Measurements from ENCODE around the gene ZSWIM6. TPM values are rescaled to one million over a fixed set of nuclear protein-coding genes. Genes with fewer than 3 reads are reported as not detected.

ZSWIM6 gene
- total RNA-seq, 2 donors from 2014 or later = 10.6 to 18.8 TPM

DNA sequence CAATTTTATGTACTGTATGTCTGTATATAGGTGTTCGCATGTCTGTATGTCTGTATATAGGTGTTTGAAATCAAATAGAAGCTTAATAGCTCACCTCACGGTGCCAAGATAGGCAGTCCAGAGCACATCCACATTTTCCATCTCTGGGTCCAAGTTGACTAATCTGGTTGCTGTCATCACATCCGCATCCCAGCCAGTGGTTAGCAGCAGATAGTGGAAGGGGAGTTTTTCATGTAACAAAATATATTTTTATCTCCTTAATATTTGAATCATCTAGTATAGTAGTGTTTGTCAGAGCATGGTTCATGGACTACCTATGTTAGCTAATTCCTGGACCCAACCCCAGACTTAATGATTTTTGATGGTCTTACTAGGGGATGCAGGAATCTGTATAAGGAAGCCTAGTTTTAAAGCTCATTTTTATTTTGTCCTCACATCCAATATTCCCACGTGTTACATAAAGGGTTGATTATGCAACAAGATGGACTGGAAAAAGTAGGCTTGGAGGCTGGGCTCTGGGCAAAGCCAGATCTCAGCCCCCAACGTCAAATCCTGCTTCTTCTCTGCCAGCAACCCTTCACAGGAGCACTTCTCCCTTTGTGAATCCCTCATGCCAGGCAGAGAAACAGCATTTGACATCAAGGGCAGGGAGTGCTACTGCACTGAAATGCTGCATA lies 219.7 kb downstream of the ZSWIM6 start:
- Histone ChIP-seq H3K27me3 (replicated peaks; ENCODE audit: insufficient read depth) (no peaks in the 10 kb centered on the region), H3K9me3 (no peaks in the 10 kb centered on the region), H3K36me3 (no peaks in the 10 kb centered on the region), H3K4me1 (ENCODE audit: control insufficient read depth in 1 of 2, low read depth in 2 of 2) (no peaks in the 10 kb centered on the region), H3K4me3 (no peak overlapping the region), H3K27ac (no peak overlapping the region)
- TF ChIP-seq, protein P1, sequence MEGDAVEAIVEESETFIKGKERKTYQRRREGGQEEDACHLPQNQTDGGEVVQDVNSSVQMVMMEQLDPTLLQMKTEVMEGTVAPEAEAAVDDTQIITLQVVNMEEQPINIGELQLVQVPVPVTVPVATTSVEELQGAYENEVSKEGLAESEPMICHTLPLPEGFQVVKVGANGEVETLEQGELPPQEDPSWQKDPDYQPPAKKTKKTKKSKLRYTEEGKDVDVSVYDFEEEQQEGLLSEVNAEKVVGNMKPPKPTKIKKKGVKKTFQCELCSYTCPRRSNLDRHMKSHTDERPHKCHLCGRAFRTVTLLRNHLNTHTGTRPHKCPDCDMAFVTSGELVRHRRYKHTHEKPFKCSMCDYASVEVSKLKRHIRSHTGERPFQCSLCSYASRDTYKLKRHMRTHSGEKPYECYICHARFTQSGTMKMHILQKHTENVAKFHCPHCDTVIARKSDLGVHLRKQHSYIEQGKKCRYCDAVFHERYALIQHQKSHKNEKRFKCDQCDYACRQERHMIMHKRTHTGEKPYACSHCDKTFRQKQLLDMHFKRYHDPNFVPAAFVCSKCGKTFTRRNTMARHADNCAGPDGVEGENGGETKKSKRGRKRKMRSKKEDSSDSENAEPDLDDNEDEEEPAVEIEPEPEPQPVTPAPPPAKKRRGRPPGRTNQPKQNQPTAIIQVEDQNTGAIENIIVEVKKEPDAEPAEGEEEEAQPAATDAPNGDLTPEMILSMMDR (IDR thresholded peaks at IDR 0.05) = no peak
- no peak for ATAC-seq (ENCODE audit: insufficient number of reproducible peaks, low FRiP score, low read depth)
- DNase-seq (ENCODE audit: low spot score) = no peak

DNA sequence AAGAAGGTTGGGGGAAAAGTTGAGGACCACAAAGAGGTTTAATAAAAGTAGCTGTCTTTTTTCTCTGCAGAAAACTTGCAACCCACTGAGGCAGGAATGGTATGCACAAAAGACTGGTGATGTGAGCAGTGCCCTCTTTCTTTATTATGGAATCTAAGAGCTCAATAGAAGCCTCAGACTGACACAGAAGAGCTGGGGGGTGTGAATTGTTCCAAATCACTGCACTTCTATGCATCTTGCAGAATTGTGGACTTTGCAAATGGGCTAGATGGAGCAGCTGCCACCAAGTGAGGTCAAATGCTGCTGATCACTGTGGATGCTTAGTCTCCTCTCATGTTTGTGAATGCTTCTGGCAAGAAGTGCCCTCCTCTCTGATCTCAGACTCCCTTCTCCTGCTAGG lies 227.1 kb downstream of the ZSWIM6 start:
- H3K27ac ChIP-seq = no peak overlapping the region
- no peaks in the 10 kb centered on the region for H3K4me1 ChIP-seq (ENCODE audit: control insufficient read depth in 1 of 2, low read depth in 2 of 2)
- ATAC-seq (ENCODE audit: insufficient number of reproducible peaks, low FRiP score, low read depth) (no peak), DNase-seq (ENCODE audit: low spot score) (no peak)
- H3K27me3 ChIP-seq (replicated peaks; ENCODE audit: insufficient read depth) = no peaks in the 10 kb centered on the region
- no peak overlapping the region for H3K4me3 ChIP-seq
- H3K9me3 ChIP-seq = no peaks in the 10 kb centered on the region
- TF ChIP-seq, protein P1 (IDR thresholded peaks at IDR 0.05) = no peak
- no peaks in the 10 kb centered on the region for H3K36me3 ChIP-seq

DNA sequence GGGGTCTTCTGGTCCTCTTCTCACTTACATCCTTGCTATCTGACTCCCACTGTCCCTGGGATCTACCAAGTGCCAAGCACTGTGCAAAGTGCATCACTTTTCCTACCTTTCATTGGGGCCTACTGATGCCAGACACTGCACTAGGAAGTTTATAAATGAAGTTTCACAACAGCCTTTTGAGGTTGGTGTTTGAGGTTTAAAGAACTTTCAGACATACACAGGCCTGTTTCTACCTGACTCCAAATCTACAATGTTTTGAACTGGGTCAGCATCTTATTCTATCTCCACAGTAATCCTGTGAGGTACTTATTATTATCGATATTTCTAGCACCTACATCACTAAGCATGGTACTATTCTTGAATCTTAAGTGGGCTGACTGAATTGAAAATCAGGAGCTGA lies 227.7 kb downstream of the ZSWIM6 start:
- no peak overlapping the region for H3K27ac ChIP-seq

DNA sequence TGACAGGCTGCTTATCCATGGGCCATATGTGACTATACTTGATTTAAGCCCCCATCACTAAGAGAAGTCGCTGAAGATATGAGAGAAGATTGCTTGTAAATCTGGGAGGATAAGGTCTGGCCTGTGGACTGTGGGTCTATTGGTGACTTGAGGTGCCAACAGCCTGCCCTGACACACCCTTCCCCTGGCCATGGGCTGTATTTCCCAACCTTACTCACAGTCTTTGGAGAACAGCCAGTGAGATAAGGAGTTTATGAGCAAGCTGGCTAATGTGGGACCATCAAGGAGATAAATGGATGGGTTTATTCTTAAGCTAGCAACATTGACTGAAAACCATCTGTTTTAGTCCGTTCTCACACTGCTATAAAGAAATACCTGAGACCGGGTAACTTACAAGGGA lies 231.3 kb downstream of the ZSWIM6 start:
- Histone ChIP-seq H3K27ac (no peak overlapping the region), H3K9me3 (no peaks in the 10 kb centered on the region), H3K36me3 (no peaks in the 10 kb centered on the region), H3K4me1 (ENCODE audit: control insufficient read depth in 1 of 2, low read depth in 2 of 2) (no peaks in the 10 kb centered on the region), H3K27me3 (replicated peaks; ENCODE audit: insufficient read depth) (no peaks in the 10 kb centered on the region), H3K4me3 (no peak overlapping the region)
- DNase-seq (ENCODE audit: low spot score) = no peak
- ATAC-seq (ENCODE audit: insufficient number of reproducible peaks, low FRiP score, low read depth) = no peak
- TF ChIP-seq, protein P1 (IDR thresholded peaks at IDR 0.05) = no peak

More for the DNA sequence above, 227.7 kb downstream of the ZSWIM6 start:
- H3K27me3 ChIP-seq (replicated peaks; ENCODE audit: insufficient read depth) = no peaks in the 10 kb centered on the region
- H3K9me3 ChIP-seq = no peaks in the 10 kb centered on the region
- DNase-seq (ENCODE audit: low spot score) (no peak), ATAC-seq (ENCODE audit: insufficient number of reproducible peaks, low FRiP score, low read depth) (no peak)
- H3K36me3 ChIP-seq = no peaks in the 10 kb centered on the region
- no peak overlapping the region for H3K4me3 ChIP-seq
- H3K4me1 ChIP-seq (ENCODE audit: control insufficient read depth in 1 of 2, low read depth in 2 of 2) = no peaks in the 10 kb centered on the region
- TF ChIP-seq, protein P1 (IDR thresholded peaks at IDR 0.05) = no peak

- ATAC-seq (ENCODE audit: insufficient number of reproducible peaks, low FRiP score, low read depth) = no peak
- TF ChIP-seq, protein P1 (IDR thresholded peaks at IDR 0.05) = no peak
- no peak overlapping the region for H3K27ac ChIP-seq
- H3K36me3 ChIP-seq = no peaks in the 10 kb centered on the region
- no peak overlapping the region for H3K4me3 ChIP-seq
- H3K4me1 ChIP-seq (ENCODE audit: control insufficient read depth in 1 of 2, low read depth in 2 of 2) = no peaks in the 10 kb centered on the region
- no peaks in the 10 kb centered on the region for H3K27me3 ChIP-seq (replicated peaks; ENCODE audit: insufficient read depth)
- DNase-seq (ENCODE audit: low spot score) = no peak
- no peaks in the 10 kb centered on the region for H3K9me3 ChIP-seq
Observed at GRCh38 chr5:61567337-61567736, 235.3 kb downstream of the ZSWIM6 start.

All from thoracic aorta (tissue), 2 donors.